ENCODE results near the gene ATP1B1. TPM values are rescaled to one million over a fixed set of nuclear protein-coding genes. Genes with fewer than 3 reads are reported as not detected.

ATP1B1 gene
- total RNA-seq, 1 experiment from 2014 or later, result 44.4 TPM

GRCh38 chr1:169143984-169144383 lies 37.5 kb downstream of the ATP1B1 start:
- Histone ChIP-seq H4K20me1 (ENCODE audit: control insufficient read depth, insufficient read depth, insufficient read length) (no peaks in the 10 kb centered on the region), H3K4ac (ENCODE audit: low read depth, low read length) (no peak overlapping the region), H3K79me1 (ENCODE audit: insufficient read depth, low read depth, low read length, poor library complexity, severe bottlenecking) (no peaks in the 10 kb centered on the region), H3K27ac (ENCODE audit: insufficient read length, low read depth, low read length) (no peak overlapping the region), H2BK12ac (ENCODE audit: insufficient read length, low read depth, low read length) (no peak overlapping the region), H3K9me3 (ENCODE audit: control insufficient read depth, low read depth, low read length) (no peaks in the 10 kb centered on the region), H3T11ph (ENCODE audit: low read length) (no peak overlapping the region), H3K23ac (ENCODE audit: insufficient read length, low read depth, low read length) (no peak overlapping the region), H3K14ac (ENCODE audit: insufficient read depth, low read length) (no peak overlapping the region), H2AK5ac (ENCODE audit: insufficient read length, low read length) (no peak overlapping the region), H4K5ac (ENCODE audit: insufficient read length, low read depth, low read length) (no peak overlapping the region), H2BK15ac (ENCODE audit: low read depth, low read length) (no peak overlapping the region), H3K4me1 (ENCODE audit: insufficient read depth, low read length) (no peaks in the 10 kb centered on the region), H3K27me3 (ENCODE audit: insufficient read depth, low read length) (no peaks in the 10 kb centered on the region), H3K18ac (ENCODE audit: insufficient read length, low read depth, low read length) (no peak overlapping the region), H2BK120ac (ENCODE audit: low read depth, low read length, poor library complexity, severe bottlenecking) (no peak overlapping the region), H2BK5ac (ENCODE audit: insufficient read length, low read length) (no peak overlapping the region), H3K56ac (ENCODE audit: insufficient read length, low read depth, low read length) (no peak overlapping the region), H3K4me2 (ENCODE audit: insufficient read depth, insufficient read length, low read length) (no peak overlapping the region), H4K91ac (ENCODE audit: insufficient read length, low read depth, low read length) (no peak overlapping the region), H4K8ac (replicated peaks; ENCODE audit: insufficient read length, low read depth, low read length) (no peak overlapping the region), H3K79me2 (ENCODE audit: insufficient read depth, low read length) (no peaks in the 10 kb centered on the region), H3K23me2 (ENCODE audit: insufficient read length, low read depth, low read length, poor library complexity, severe bottlenecking) (no peaks in the 10 kb centered on the region), H2BK20ac (ENCODE audit: low read depth, low read length, poor library complexity, severe bottlenecking) (no peak overlapping the region), H2AFZ (ENCODE audit: low read length) (no peak overlapping the region), H3K9ac (ENCODE audit: extremely low read depth, insufficient read length, low read length) (no peak overlapping the region)
- Mint-ChIP-seq H3K27ac (no peak overlapping the region; a peak in 1 of 7 replicates), H3K4me3 (no peak overlapping the region), H3K27me3 (ENCODE audit: low read depth) (no peaks in the 10 kb centered on the region), H3K36me3 (ENCODE audit: insufficient read depth in 1 of 3, low read depth in 3 of 3) (no peaks in the 10 kb centered on the region), H3K9me3 (no peaks in the 10 kb centered on the region), H3K4me1 (peaks cover 3% of the 10 kb centered on the region in 2 experiments; a peak in 1 of 4 replicates)
- DNase-seq, result no peak
- no peak for TF ChIP-seq CTCF (conservative IDR thresholded peaks at IDR 0.05)

Measured in H9 (cell line).